HEK293 (cell line): ENCODE results near the gene STOX2.

Experiments
- AEBP2 ChIP-seq: fragments of 450-650 bp; formaldehyde crosslinking; IDR thresholded peaks from 2 replicates; pipeline ENCODE4 v1.5.1; 2016; ENCODE audit warnings: missing biosample characterization, missing genetic modification characterization, borderline replicate concordance
- BCL6B ChIP-seq: fragments of 450-650 bp; formaldehyde crosslinking; IDR thresholded peaks from 2 replicates; pipeline ENCODE4 v1.5.1; 2017; ENCODE audit warnings: missing biosample characterization, missing genetic modification characterization
- GLIS1 ChIP-seq: fragments of 450-650 bp; formaldehyde crosslinking; IDR thresholded peaks from 2 replicates; pipeline ENCODE4 v1.5.1; 2016; ENCODE audit warnings: missing biosample characterization, missing genetic modification characterization
- HOXC10 ChIP-seq: sonication (generic); formaldehyde crosslinking; IDR thresholded peaks from 2 replicates; pipeline ENCODE4 v1.8.1; 2023; ENCODE audit warnings: mild to moderate bottlenecking, missing genetic modification reagents
- OVOL3 ChIP-seq: fragments of 450-650 bp; formaldehyde crosslinking; IDR thresholded peaks from 2 replicates; pipeline ENCODE4 v1.5.1; 2016; ENCODE audit warnings: missing biosample characterization, missing genetic modification characterization
- REPIN1 ChIP-seq: fragments of 450-650 bp; formaldehyde crosslinking; IDR thresholded peaks from 2 replicates; pipeline ENCODE4 v1.5.1; 2017; ENCODE audit warnings: missing biosample characterization, missing genetic modification characterization, low read depth
- SETDB1 ChIP-seq: IDR thresholded peaks from one replicate; pipeline ENCODE4 v1.6.1; 2017; ENCODE audit warnings: mild to moderate bottlenecking, low read length, moderate library complexity, mixed read lengths; ENCODE audit not compliant: insufficient read length
- SP2 ChIP-seq: fragments of 450-650 bp; formaldehyde crosslinking; IDR thresholded peaks from 2 replicates; pipeline ENCODE4 v1.5.1; 2016; ENCODE audit warnings: missing biosample characterization, missing genetic modification characterization
- TCF7L2 ChIP-seq: IDR thresholded peaks from 2 replicates; pipeline ENCODE4 v1.6.1; 2011; ENCODE audit warnings: low read depth, mild to moderate bottlenecking, inconsistent platforms, low read length, moderate library complexity, borderline replicate concordance
- TRIM28 ChIP-seq: IDR thresholded peaks from 2 replicates; pipeline ENCODE4 v1.6.1; 2011; ENCODE audit warnings: low read length, control low read depth, borderline replicate concordance
- ZBTB10 ChIP-seq: fragments of 450-650 bp; formaldehyde crosslinking; IDR thresholded peaks from 2 replicates; pipeline ENCODE4 v1.5.1; 2016; ENCODE audit warnings: missing biosample characterization, missing genetic modification characterization
- ZBTB20 ChIP-seq: fragments of 450-650 bp; formaldehyde crosslinking; IDR thresholded peaks from 2 replicates; pipeline ENCODE4 v1.5.1; 2016; ENCODE audit warnings: missing biosample characterization, missing genetic modification characterization
- ZBTB21 ChIP-seq: fragments of 450-650 bp; formaldehyde crosslinking; IDR thresholded peaks from 2 replicates; pipeline ENCODE4 v1.5.1; 2017; ENCODE audit warnings: missing biosample characterization, missing genetic modification characterization
- ZBTB26 ChIP-seq: fragments of 450-650 bp; formaldehyde crosslinking; optimal IDR thresholded peaks from 2 replicates; pipeline ENCODE3; 2016; ENCODE audit warnings: missing biosample characterization, mild to moderate bottlenecking, missing genetic modification characterization
- ZBTB7A ChIP-seq: fragments of 450-650 bp; formaldehyde crosslinking; IDR thresholded peaks from 2 replicates; pipeline ENCODE4 v1.5.1; 2016; ENCODE audit warnings: low read depth, missing biosample characterization, missing genetic modification characterization
- ZNF121 ChIP-seq: fragments of 450-650 bp; formaldehyde crosslinking; IDR thresholded peaks from 2 replicates; pipeline ENCODE4 v1.5.1; 2016; ENCODE audit warnings: missing biosample characterization, missing genetic modification characterization
- ZNF133 ChIP-seq: fragments of 450-650 bp; formaldehyde crosslinking; IDR thresholded peaks from 2 replicates; pipeline ENCODE4 v1.5.1; 2016; ENCODE audit warnings: missing biosample characterization, missing genetic modification characterization
- ZNF146 ChIP-seq: fragments of 450-650 bp; formaldehyde crosslinking; IDR thresholded peaks from 2 replicates; pipeline ENCODE4 v1.5.1; 2016; ENCODE audit warnings: missing biosample characterization, missing genetic modification characterization
- ZNF169 ChIP-seq: fragments of 450-650 bp; formaldehyde crosslinking; IDR thresholded peaks from 2 replicates; pipeline ENCODE4 v1.5.1; 2016; ENCODE audit warnings: missing biosample characterization, missing genetic modification characterization
- ZNF214 ChIP-seq: fragments of 450-650 bp; formaldehyde crosslinking; IDR thresholded peaks from 2 replicates; pipeline ENCODE4 v1.5.1; 2017; ENCODE audit warnings: missing biosample characterization, mild to moderate bottlenecking, missing genetic modification characterization, borderline replicate concordance
- ZNF223 ChIP-seq: fragments of 450-650 bp; formaldehyde crosslinking; IDR thresholded peaks from 2 replicates; pipeline ENCODE4 v1.5.1; 2016; ENCODE audit warnings: missing biosample characterization, missing genetic modification characterization
- ZNF302 ChIP-seq: fragments of 450-650 bp; formaldehyde crosslinking; IDR thresholded peaks from 2 replicates; pipeline ENCODE4 v1.5.1; 2016; ENCODE audit warnings: missing biosample characterization, missing genetic modification characterization, low read depth
- ZNF335 ChIP-seq: fragments of 450-650 bp; formaldehyde crosslinking; conservative IDR thresholded peaks from 2 replicates; pipeline ENCODE4 v1.5.1; 2016; ENCODE audit warnings: missing biosample characterization, missing genetic modification characterization
- ZNF521 ChIP-seq: fragments of 450-650 bp; formaldehyde crosslinking; IDR thresholded peaks from 2 replicates; pipeline ENCODE4 v1.5.1; 2017; ENCODE audit warnings: missing biosample characterization, mild to moderate bottlenecking, missing genetic modification characterization
- ZNF529 ChIP-seq: fragments of 450-650 bp; formaldehyde crosslinking; IDR thresholded peaks from 2 replicates; pipeline ENCODE4 v1.5.1; 2017; ENCODE audit warnings: missing genetic modification characterization, missing biosample characterization; ENCODE audit not compliant: insufficient replicate concordance
- ZNF549 ChIP-seq: fragments of 450-650 bp; IDR thresholded peaks from 2 replicates; pipeline ENCODE4 v1.5.1; 2018; ENCODE audit warnings: missing biosample characterization, missing genetic modification characterization, mild to moderate bottlenecking, inconsistent platforms, moderate library complexity
- ZNF555 ChIP-seq: fragments of 450-650 bp; formaldehyde crosslinking; conservative IDR thresholded peaks from 2 replicates; pipeline ENCODE4 v1.5.1; 2017; ENCODE audit warnings: missing biosample characterization, mild to moderate bottlenecking, missing genetic modification characterization, inconsistent platforms
- ZNF561 ChIP-seq: fragments of 450-650 bp; IDR thresholded peaks from 2 replicates; pipeline ENCODE4 v1.5.1; 2018; ENCODE audit warnings: missing biosample characterization, missing genetic modification characterization, borderline replicate concordance
- ZNF692 ChIP-seq: fragments of 450-650 bp; formaldehyde crosslinking; IDR thresholded peaks from 2 replicates; pipeline ENCODE4 v1.5.1; 2016; ENCODE audit warnings: missing biosample characterization, missing genetic modification characterization
- ZSCAN30 ChIP-seq: fragments of 450-650 bp; IDR thresholded peaks from 2 replicates; pipeline ENCODE4 v1.5.1; 2018; ENCODE audit warnings: missing biosample characterization, mild to moderate bottlenecking, missing genetic modification characterization, moderate library complexity

The STOX2 gene

GRCh38 chr4:183876268-183876934, 28.7 kb upstream of the STOX2 start (continued):
- TF ChIP-seq BCL6B (tag by site-specific recombination) = no peak
- TF ChIP-seq SETDB1 = no peak
- no peak for TF ChIP-seq ZNF223 (tag by site-specific recombination)
- TF ChIP-seq ZNF521 = no peak
- TF ChIP-seq ZNF121 (tag by site-specific recombination) = no peak
- no peak for TF ChIP-seq ZNF549 (tag by site-specific recombination)
- TF ChIP-seq ZNF146 (tag by site-specific recombination) = no peak
- TF ChIP-seq ZNF302 = no peak
- no peak for TF ChIP-seq ZNF529 (tag by site-specific recombination)
- no peak for TF ChIP-seq TCF7L2
- TF ChIP-seq REPIN1 = no peak
- TF ChIP-seq TRIM28 = 0 out of 2 replicates have a peak, but pooled peaks have one; percentile 23
- no peak for TF ChIP-seq HOXC10
- TF ChIP-seq SP2 (tag by site-specific recombination) = peak; percentile 59
- peak; percentile 89 for TF ChIP-seq ZNF335 (tag by site-specific recombination)
- peak; percentile 94 for TF ChIP-seq ZBTB21 (tag by site-specific recombination)
- no peak for TF ChIP-seq ZBTB26 (tag by site-specific recombination)
- TF ChIP-seq OVOL3 (tag by site-specific recombination) = no peak
- TF ChIP-seq ZNF133 = no peak
- TF ChIP-seq ZBTB10 (tag by site-specific recombination) = 0 out of 2 replicates have a peak, but pooled peaks have one; percentile 14
- no peak for TF ChIP-seq ZNF169 (tag by site-specific recombination)
- TF ChIP-seq ZBTB20 (tag by site-specific recombination) = peak; percentile 82
- peak; percentile 85 for TF ChIP-seq ZNF692 (tag by site-specific recombination)
- TF ChIP-seq ZNF555 (tag by site-specific recombination) = no peak
- no peak for TF ChIP-seq ZNF214 (tag by site-specific recombination)
- peak; percentile 96 for TF ChIP-seq GLIS1 (tag by site-specific recombination)
- no peak for TF ChIP-seq AEBP2
- peak; percentile 85 for TF ChIP-seq ZNF561 (tag by site-specific recombination)
- 0 out of 2 replicates have a peak, but pooled peaks have one; percentile 39 for TF ChIP-seq ZSCAN30 (tag by site-specific recombination)
- no peak for TF ChIP-seq ZBTB7A
